GM12891 (cell line): ENCODE data around the gene HECTD2.
A peak's percentile ranks its signal among the peaks of the same experiment; 100 is the strongest.

Experiments used
- POLR2A ChIP-seq: IDR thresholded peaks from 2 replicates; pipeline ENCODE4 v1.6.1; 2011; ENCODE audit warnings: low read depth, low read length, control low read depth
- POLR2AphosphoS5 ChIP-seq: IDR thresholded peaks from 2 replicates; pipeline ENCODE4 v1.6.1; 2011; ENCODE audit warnings: low read depth, low read length, control low read depth
- SPI1 ChIP-seq: IDR thresholded peaks from 2 replicates; pipeline ENCODE4 v1.6.1; 2011; ENCODE audit warnings: low read depth, low read length, control low read depth
- TAF1 ChIP-seq: IDR thresholded peaks from 2 replicates; pipeline ENCODE4 v1.6.1; 2011; ENCODE audit warnings: low read depth, low read length, control low read depth

DNA sequence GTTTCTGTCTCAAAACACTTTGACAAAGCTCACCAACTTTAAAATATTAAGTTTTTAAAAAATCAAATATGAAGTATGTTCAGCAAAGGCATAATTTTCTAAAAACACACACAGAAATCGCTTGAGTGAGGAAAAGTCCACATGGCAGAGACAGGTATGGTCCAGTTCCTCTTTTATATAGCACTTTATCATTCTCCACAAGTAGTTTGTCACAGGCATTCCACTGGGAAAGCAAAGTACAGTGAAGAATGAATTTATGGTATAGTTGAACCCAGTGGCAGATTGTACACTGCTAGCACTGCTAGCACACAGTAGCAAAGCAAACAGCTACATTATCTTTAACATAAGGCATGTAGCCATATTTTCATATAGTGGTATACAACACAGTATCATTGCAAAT lies 102.3 kb downstream of the HECTD2 start:
- TF ChIP-seq TAF1 (no peak), SPI1 (peak; percentile 59), POLR2A (no peak), POLR2AphosphoS5 (no peak)
